Epithelial cell of proximal tubule (primary cell): ENCODE results near the gene ZNF275. TPM values are rescaled to one million over a fixed set of nuclear protein-coding genes. Genes with fewer than 3 reads are reported as not detected.

Experiments
- DNase-seq: peaks from one replicate; pipeline ENCODE4 v3.0.0-alpha.2; 2011; ENCODE audit warnings: low read depth
- H3K4me3 ChIP-seq: 2 replicates; pipeline ENCODE4 v1.5.1; 2011; ENCODE audit warnings: low read depth, mild to moderate bottlenecking, low read length
- CTCF ChIP-seq: conservative IDR thresholded peaks from 2 replicates; pipeline ENCODE4 v1.5.1; 2012; ENCODE audit warnings: low read depth, mild to moderate bottlenecking, low read length
- total RNA-seq: library from RNA; depleted of rRNA; stranded (reverse); fragments of >200 nt; gene quantifications from 2 replicates; pipeline ENCODE4 v1.2.3, GENCODE V29; 2015

ZNF275 gene
- total RNA-seq, 1 donor from 2014 or later, result 4.8 TPM

DNA sequence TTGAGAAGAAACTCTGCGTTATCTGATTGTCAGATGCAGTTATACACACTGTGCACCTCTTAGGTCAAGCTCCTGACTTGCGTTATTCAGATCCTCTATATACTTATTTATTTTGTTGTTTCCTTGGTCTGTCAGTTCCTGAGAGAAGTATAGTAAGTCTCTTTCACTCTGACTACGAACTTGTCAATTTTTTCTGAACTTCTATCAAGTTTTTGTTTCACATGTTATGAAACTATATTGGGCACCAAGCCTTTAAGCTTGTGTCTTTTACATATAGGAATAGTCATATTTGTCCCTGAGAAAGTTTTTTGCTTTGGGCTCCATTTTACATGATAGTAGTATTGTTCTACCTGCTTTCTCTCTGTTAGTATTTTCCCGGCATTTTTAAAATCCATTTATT lies 31.7 kb downstream of the ZNF275 start:
- TF ChIP-seq CTCF, result no peak
- H3K4me3 ChIP-seq, result no peak overlapping the region
- no peak for DNase-seq

GRCh38 chrX:153366119-153366518 lies 32.2 kb downstream of the ZNF275 start:
- DNase-seq, result no peak
- no peak for TF ChIP-seq CTCF
- H3K4me3 ChIP-seq, result no peak overlapping the region

DNA sequence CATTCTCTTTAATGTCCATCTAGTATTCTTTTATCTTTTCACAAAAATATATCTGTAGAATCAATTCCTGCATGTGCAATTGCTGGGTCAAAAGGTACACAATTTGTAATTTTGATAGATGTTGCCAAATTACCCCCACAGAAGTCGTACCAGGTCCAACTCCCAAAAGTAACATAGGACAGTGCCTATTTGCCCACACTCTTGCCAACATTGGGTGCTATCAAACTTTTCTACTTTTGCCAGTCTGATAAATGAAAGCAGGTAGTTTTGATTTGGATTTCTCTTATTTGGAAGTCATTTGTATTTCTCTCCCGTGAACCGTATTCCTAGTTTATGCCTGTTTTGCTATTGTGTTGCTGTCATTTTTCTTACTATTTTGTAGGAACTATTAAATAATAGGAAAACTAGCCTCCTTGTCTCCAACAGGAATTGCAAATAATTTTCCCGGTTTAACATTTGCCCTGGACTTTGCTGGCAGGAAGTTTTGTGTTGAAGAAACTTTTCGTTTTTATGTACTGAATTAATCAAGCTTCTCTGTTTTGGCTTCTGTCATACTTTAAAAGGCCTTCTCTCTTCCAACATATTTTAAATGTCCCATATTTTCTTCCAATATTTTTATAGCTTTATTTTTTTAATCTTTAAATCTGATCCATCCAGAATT lies 33.1 kb downstream of the ZNF275 start:
- TF ChIP-seq CTCF, result no peak
- H3K4me3 ChIP-seq, result no peak overlapping the region
- DNase-seq, result no peak

DNA sequence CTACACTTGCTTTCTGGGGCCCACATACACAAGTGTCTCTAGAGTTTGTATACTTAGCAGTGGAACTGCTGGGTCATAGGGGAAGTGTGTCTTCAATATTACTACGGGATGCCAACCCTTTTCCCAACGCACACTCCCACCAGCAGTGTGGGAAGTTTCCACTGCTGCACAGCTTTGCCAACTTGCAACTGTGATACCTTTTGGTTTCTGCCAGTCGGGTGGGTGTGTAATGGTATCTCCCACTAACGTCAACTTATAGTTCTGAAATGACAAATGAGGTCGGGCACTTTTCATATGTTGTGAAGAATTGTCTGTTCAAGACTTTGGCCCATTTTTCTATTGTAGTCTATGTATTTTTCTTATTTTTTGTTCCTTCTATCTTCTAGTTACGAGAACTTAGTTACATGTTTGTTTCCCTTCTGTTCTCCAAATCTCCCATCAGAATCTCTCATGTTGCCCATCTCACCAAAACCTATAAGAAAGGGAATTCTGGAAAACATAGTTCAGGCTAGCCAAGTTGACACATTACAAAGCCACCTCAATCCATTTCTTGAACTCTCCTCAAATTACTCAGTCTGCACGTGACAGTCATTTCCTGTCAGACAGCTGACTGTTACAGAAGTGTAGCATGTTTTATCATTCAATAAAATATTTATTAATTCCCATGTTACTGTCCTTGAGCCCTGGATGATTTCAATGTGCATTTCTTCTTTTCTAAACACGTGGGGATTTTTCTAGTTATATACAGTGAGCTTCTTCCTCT lies 36.5 kb downstream of the ZNF275 start:
- no peak for TF ChIP-seq CTCF
- no peak overlapping the region for H3K4me3 ChIP-seq
- DNase-seq, result no peak

GRCh38 chrX:153371256-153371655 lies 37.3 kb downstream of the ZNF275 start:
- DNase-seq, result no peak
- no peak overlapping the region for H3K4me3 ChIP-seq
- no peak for TF ChIP-seq CTCF

GRCh38 chrX:153372949-153373348 lies 39.0 kb downstream of the ZNF275 start:
- H3K4me3 ChIP-seq, result no peak overlapping the region
- TF ChIP-seq CTCF, result no peak
- DNase-seq, result no peak

DNA sequence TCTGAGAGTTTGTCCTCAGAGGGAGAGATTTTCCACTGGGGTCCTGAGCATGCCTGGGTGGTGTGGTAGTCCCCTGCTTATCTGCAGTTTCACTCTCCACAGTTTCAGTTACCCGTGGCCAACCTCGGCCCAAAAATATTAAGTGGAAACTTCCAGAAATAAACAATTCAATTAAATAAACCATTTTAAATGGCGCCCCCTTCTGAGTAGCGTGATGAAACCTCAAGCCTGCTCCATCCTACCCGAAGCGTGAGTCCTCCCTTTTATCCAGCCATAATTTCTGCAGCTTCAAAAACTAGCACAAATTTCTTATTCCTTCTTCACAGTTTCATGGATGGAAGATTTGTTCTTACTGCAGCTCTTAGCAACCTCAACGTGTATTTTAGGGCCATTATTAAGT lies 40.5 kb downstream of the ZNF275 start:
- no peak overlapping the region for H3K4me3 ChIP-seq
- DNase-seq, result no peak
- TF ChIP-seq CTCF, result peak; percentile 26
